Upper lobe of left lung (tissue), 6 donors: ENCODE results near the gene ZNF473. TPM values are rescaled to one million over a fixed set of nuclear protein-coding genes. Genes with fewer than 3 reads are reported as not detected.

Experiments
- ATAC-seq, 2 donors: fragments of 200-7000 bp; cut with Tn5 transposase; one replicate each; pipeline ENCODE4 v1.9.1; 2022; ENCODE audit warnings: mild to moderate bottlenecking in 2 of 2, moderate library complexity in 2 of 2; ENCODE audit not compliant: low FRiP score in 2 of 2
- DNase-seq, 2 donors: peaks; one replicate each; pipeline ENCODE4 v3.0.0-alpha.2; 2019 to 2020
- H3K27ac ChIP-seq, 4 donors: fragments of 200-600 bp; sonication (generic); one replicate each; pipeline ENCODE4 v1.5.1; 2016 to 2019
- H3K27me3 ChIP-seq, 4 donors: fragments of 200-600 bp; sonication (generic); one replicate each; pipeline ENCODE4 v1.5.1; 2017 to 2019
- H3K36me3 ChIP-seq, 4 donors: fragments of 200-600 bp; sonication (generic); one replicate each; pipeline ENCODE4 v1.5.1; 2016 to 2019
- H3K4me1 ChIP-seq, 4 donors: fragments of 200-600 bp; sonication (generic); one replicate each; pipeline ENCODE4 v1.5.1; 2018 to 2019
- H3K4me3 ChIP-seq, 4 donors: fragments of 200-600 bp; sonication (generic); one replicate each; pipeline ENCODE4 v1.5.1; 2017 to 2019; ENCODE audit warnings: mild to moderate bottlenecking in 2 of 4, moderate library complexity in 1 of 4
- H3K9me3 ChIP-seq, 4 donors: fragments of 200-600 bp; sonication (generic); one replicate each; pipeline ENCODE4 v1.5.1; 2018 to 2019
- CTCF ChIP-seq, 6 experiments: fragments of 450-650 bp in 4 of 6; fragments of 200-600 bp in 2 of 6; sonication (generic) in 2 of 6; IDR thresholded peaks; one replicate each; pipeline ENCODE4 v1.5.1; 2016 to 2019; ENCODE audit warnings: antibody characterized with exemption in 6 of 6
- EP300 ChIP-seq, 4 donors: sonication (generic); formaldehyde crosslinking; IDR thresholded peaks; one replicate each; pipeline ENCODE4 v1.5.1; 2017; ENCODE audit warnings: antibody characterized with exemption in 4 of 4, control low read depth in 2 of 4
- POLR2A ChIP-seq, 4 donors: fragments of 450-650 bp; IDR thresholded peaks; one replicate each; pipeline ENCODE4 v1.5.1; 2016 to 2017; ENCODE audit warnings: antibody characterized with exemption in 4 of 4, mild to moderate bottlenecking in 2 of 4
- POLR2AphosphoS5 ChIP-seq, 2 donors: sonication (generic); formaldehyde crosslinking; IDR thresholded peaks; one replicate each; pipeline ENCODE4 v1.5.1; 2017; ENCODE audit warnings: antibody characterized with exemption in 2 of 2
- WGBS, 2 donors: methylation state at CpG; one replicate each; pipeline ENCODE4 v1.1.5; 2017 to 2018; 5-methylcytosine and 5-hydroxymethylcytosine counted together
- total RNA-seq, 6 donors: library from RNA; depleted of rRNA in 4 of 6; stranded (reverse); fragments of >200 nt in 4 of 6; gene quantifications; one replicate each; pipeline versions ENCODE4 v1.1.0 to v1.2.1, GENCODE V29; 2016 to 2021
- donor health status: DM: no; HTN: no; CAD: no; lungs with moderate emphysema.
- donor health status: DM: no; HTN: yes; CAD: no; lungs with severe emphysema.

ZNF473 gene
- total RNA-seq, 6 donors from 2014 or later, result 3.8 to 12.5 (median 6.3) TPM

- H3K27ac ChIP-seq, result no peak overlapping the region
- WGBS, 2 donors, result 89 to 98% methylated on average over 12 of the region's 12 CpGs
- TF ChIP-seq POLR2AphosphoS5 (IDR thresholded peaks at IDR 0.05), result no peak
- TF ChIP-seq EP300 (IDR thresholded peaks at IDR 0.05), result no peak
- TF ChIP-seq CTCF (IDR thresholded peaks at IDR 0.05), result no peak
- no peak for TF ChIP-seq POLR2A (IDR thresholded peaks at IDR 0.05)
Observed at GRCh38 chr19:50005428-50005827, 20.4 kb upstream of the ZNF473 start.

GRCh38 chr19:50007170-50007569 lies 18.6 kb upstream of the ZNF473 start:
- ATAC-seq, result peak in 1 of 2 donors; percentile 9
- H3K36me3 ChIP-seq, result peaks cover 10 to 87% (median 74%) of the 10 kb centered on the region in 4 donors
- DNase-seq, result no peak
- TF ChIP-seq POLR2A (IDR thresholded peaks at IDR 0.05) (no peak), CTCF (IDR thresholded peaks at IDR 0.05) (no peak), POLR2AphosphoS5 (IDR thresholded peaks at IDR 0.05) (no peak), EP300 (IDR thresholded peaks at IDR 0.05) (no peak)
- no peak overlapping the region for H3K4me3 ChIP-seq
- H3K4me1 ChIP-seq, result peaks cover 5 to 20% (median 11%) of the 10 kb centered on the region in 4 donors
- H3K27me3 ChIP-seq, result no peaks in the 10 kb centered on the region
- H3K27ac ChIP-seq, result no peak overlapping the region
- no peaks in the 10 kb centered on the region for H3K9me3 ChIP-seq
- WGBS, 2 donors, result 87 to 100% methylated on average over 5 to 10 of the region's 10 CpGs

More at GRCh38 chr19:50005428-50005827, 20.4 kb upstream of the ZNF473 start:
- Histone ChIP-seq H3K27me3 (no peaks in the 10 kb centered on the region), H3K9me3 (no peaks in the 10 kb centered on the region), H3K36me3 (peaks cover 16 to 97% (median 87%) of the 10 kb centered on the region in 4 donors), H3K4me1 (peaks cover 5 to 20% (median 11%) of the 10 kb centered on the region in 4 donors), H3K4me3 (no peak overlapping the region)
- DNase-seq (no peak), ATAC-seq (no peak)

GRCh38 chr19:50007947-50008346 lies 17.9 kb upstream of the ZNF473 start:
- Histone ChIP-seq H3K4me1 (peaks cover 5 to 16% (median 11%) of the 10 kb centered on the region in 4 donors), H3K4me3 (no peak overlapping the region), H3K27ac (no peak overlapping the region), H3K27me3 (no peaks in the 10 kb centered on the region), H3K9me3 (no peaks in the 10 kb centered on the region), H3K36me3 (peaks cover 8 to 85% (median 73%) of the 10 kb centered on the region in 4 donors)
- TF ChIP-seq EP300 (IDR thresholded peaks at IDR 0.05) (no peak), POLR2A (IDR thresholded peaks at IDR 0.05) (no peak), POLR2AphosphoS5 (IDR thresholded peaks at IDR 0.05) (no peak), CTCF (IDR thresholded peaks at IDR 0.05) (no peak)
- ATAC-seq (no peak), DNase-seq (no peak)
- 93 to 94% methylated on average over 2 of the region's 2 CpGs for WGBS, 2 donors

GRCh38 chr19:50008532-50008931 lies 17.3 kb upstream of the ZNF473 start:
- no peaks in the 10 kb centered on the region for H3K27me3 ChIP-seq
- DNase-seq (no peak), ATAC-seq (no peak)
- no peak overlapping the region for H3K27ac ChIP-seq
- peaks cover 8 to 85% (median 73%) of the 10 kb centered on the region in 4 donors for H3K36me3 ChIP-seq
- H3K4me3 ChIP-seq, result no peak overlapping the region
- 60 to 81% methylated on average over 10 of the region's 10 CpGs for WGBS, 2 donors
- H3K4me1 ChIP-seq, result peaks cover 5 to 12% (median 8%) of the 10 kb centered on the region in 4 donors
- no peak for TF ChIP-seq EP300 (IDR thresholded peaks at IDR 0.05)
- TF ChIP-seq POLR2AphosphoS5 (IDR thresholded peaks at IDR 0.05), result no peak
- TF ChIP-seq POLR2A (IDR thresholded peaks at IDR 0.05), result no peak
- no peak for TF ChIP-seq CTCF (IDR thresholded peaks at IDR 0.05)
- no peaks in the 10 kb centered on the region for H3K9me3 ChIP-seq

- peaks cover 34 to 87% (median 68%) of the 10 kb centered on the region in 4 donors for H3K36me3 ChIP-seq
- no peaks in the 10 kb centered on the region for H3K27me3 ChIP-seq
- H3K27ac ChIP-seq, result no peak overlapping the region
- TF ChIP-seq CTCF (IDR thresholded peaks at IDR 0.05), result no peak
- no peak for TF ChIP-seq POLR2A (IDR thresholded peaks at IDR 0.05)
- no peak for TF ChIP-seq EP300 (IDR thresholded peaks at IDR 0.05)
- no peak for TF ChIP-seq POLR2AphosphoS5 (IDR thresholded peaks at IDR 0.05)
- H3K9me3 ChIP-seq, result no peaks in the 10 kb centered on the region
- no peak overlapping the region for H3K4me3 ChIP-seq
- 100% methylated on average over 1 of the region's 1 CpG for WGBS, 2 donors
- no peak for ATAC-seq
- H3K4me1 ChIP-seq, result no peaks in the 10 kb centered on the region
- DNase-seq, result no peak
Observed at GRCh38 chr19:50016225-50016807, 9.5 kb upstream of the ZNF473 start.
